ENCODE data around the gene AFF1. TPM values are rescaled to one million over a fixed set of nuclear protein-coding genes. Genes with fewer than 3 reads are reported as not detected.

AFF1 gene
- total RNA-seq, 1 donor from 2014 or later = 90.6 TPM

- no peak for TF ChIP-seq CTCF (IDR thresholded peaks at IDR 0.05)
- DNase-seq = no peak
- Histone ChIP-seq H3K27me3 (ENCODE audit: low read depth) (no peaks in the 10 kb centered on the region), H3K9me3 (no peaks in the 10 kb centered on the region), H3K4me3 (no peak overlapping the region), H3K4me1 (no peaks in the 10 kb centered on the region), H3K27ac (no peak overlapping the region), H3K36me3 (peaks cover 99% of the 10 kb centered on the region)
- intact Hi-C loops (cut with DNase I) = no loop called here
- ATAC-seq = no peak
Observed at GRCh38 chr4:87129681-87130080, 194.9 kb downstream of the AFF1 start.

GRCh38 chr4:87130985-87131703 is 196.3 kb downstream of the AFF1 start:
- Histone ChIP-seq H3K27ac (peak overlapping the region; percentile 42), H3K27me3 (ENCODE audit: low read depth) (no peaks in the 10 kb centered on the region), H3K4me3 (no peak overlapping the region), H3K9me3 (no peaks in the 10 kb centered on the region), H3K4me1 (no peaks in the 10 kb centered on the region), H3K36me3 (peaks cover 98% of the 10 kb centered on the region)
- no peak for TF ChIP-seq CTCF (IDR thresholded peaks at IDR 0.05)
- intact Hi-C loops (cut with DNase I) = no loop called here
- no peak for DNase-seq
- ATAC-seq = peak; percentile 86 to 92

GRCh38 chr4:87132035-87132434 is 197.2 kb downstream of the AFF1 start:
- ATAC-seq (no peak), DNase-seq (no peak)
- H3K27me3 ChIP-seq (ENCODE audit: low read depth) = no peaks in the 10 kb centered on the region
- H3K9me3 ChIP-seq = no peaks in the 10 kb centered on the region
- peaks cover 98% of the 10 kb centered on the region for H3K36me3 ChIP-seq
- H3K4me3 ChIP-seq = no peak overlapping the region
- H3K4me1 ChIP-seq = no peaks in the 10 kb centered on the region
- TF ChIP-seq CTCF (IDR thresholded peaks at IDR 0.05) = no peak
- no peak overlapping the region for H3K27ac ChIP-seq
- intact Hi-C loops (cut with DNase I) = no loop called here

- DNase-seq = no peak
Observed at GRCh38 chr4:87133183-87133582, 198.4 kb downstream of the AFF1 start.

GRCh38 chr4:87134122-87134521 is 199.3 kb downstream of the AFF1 start:
- Histone ChIP-seq H3K27me3 (ENCODE audit: low read depth) (no peaks in the 10 kb centered on the region), H3K36me3 (peaks cover 95% of the 10 kb centered on the region), H3K27ac (no peak overlapping the region), H3K4me3 (no peak overlapping the region), H3K4me1 (no peaks in the 10 kb centered on the region), H3K9me3 (no peaks in the 10 kb centered on the region)
- ATAC-seq (no peak), DNase-seq (no peak)
- intact Hi-C loops (cut with DNase I) = no loop called here
- TF ChIP-seq CTCF (IDR thresholded peaks at IDR 0.05) = no peak

More at GRCh38 chr4:87133183-87133582, 198.4 kb downstream of the AFF1 start:
- Histone ChIP-seq H3K27me3 (ENCODE audit: low read depth) (no peaks in the 10 kb centered on the region), H3K4me1 (no peaks in the 10 kb centered on the region), H3K4me3 (no peak overlapping the region), H3K27ac (no peak overlapping the region), H3K36me3 (peaks cover 98% of the 10 kb centered on the region), H3K9me3 (no peaks in the 10 kb centered on the region)
- no peak for ATAC-seq
- TF ChIP-seq CTCF (IDR thresholded peaks at IDR 0.05) = no peak
- intact Hi-C loops (cut with DNase I) = no loop called here

Data from lower lobe of right lung (tissue), 2 donors.